Gastrocnemius medialis (tissue), 4 donors: ENCODE results near the gene MAP3K6. TPM values are rescaled to one million over a fixed set of nuclear protein-coding genes. Genes with fewer than 3 reads are reported as not detected.

Experiments
- ATAC-seq, 2 donors: fragments of 150-250 bp; one replicate each; pipeline ENCODE4 v1.9.1; 2016
- DNase-seq, 2 donors: peaks; one replicate each; pipeline ENCODE4 v3.0.0-alpha.2; 2019
- H3K27ac ChIP-seq, 4 donors: fragments of 200-600 bp; sonication (generic); 1 replicate in 1 of 4; 2 replicates in 3 of 4; pipeline ENCODE4 v1.5.1; 2016 to 2018; ENCODE audit warnings: mild to moderate bottlenecking in 2 of 4, moderate library complexity in 1 of 4
- H3K27me3 ChIP-seq, 3 donors: fragments of 200-600 bp; sonication (generic) in 2 of 3; 1 replicate in 1 of 3; 2 replicates in 2 of 3; pipeline versions ENCODE4 v1.5.1 to v1.6.0; 2016 to 2019; ENCODE audit warnings: mild to moderate bottlenecking in 1 of 3, moderate library complexity in 1 of 3
- H3K36me3 ChIP-seq, 2 donors: fragments of 200-600 bp; sonication (generic) in 1 of 2; one replicate each; pipeline ENCODE4 v1.5.1; 2017 to 2018
- H3K4me1 ChIP-seq, 2 donors: fragments of 200-600 bp; sonication (generic) in 1 of 2; one replicate each; pipeline ENCODE4 v1.5.1; 2016 to 2017; ENCODE audit warnings: mild to moderate bottlenecking in 2 of 2
- H3K4me3 ChIP-seq, 4 donors: fragments of 200-600 bp; sonication (generic) in 3 of 4; 1 replicate in 1 of 4; 2 replicates in 3 of 4; pipeline ENCODE4 v1.5.1; 2016 to 2019; ENCODE audit warnings: mild to moderate bottlenecking in 2 of 4
- H3K9me3 ChIP-seq, 3 donors: fragments of 200-600 bp; sonication (generic) in 2 of 3; 1 replicate in 1 of 3; 2 replicates in 2 of 3; pipeline ENCODE4 v1.5.1; 2016 to 2019
- CTCF ChIP-seq, 5 experiments: fragments of 450-650 bp in 3 of 5; fragments of 200-600 bp in 2 of 5; sonication (generic) in 2 of 5; IDR thresholded peaks in 4 of 5; conservative IDR thresholded peaks in 1 of 5; 1 replicate in 4 of 5; 2 replicates in 1 of 5; pipeline ENCODE4 v1.5.1; 2016 to 2019; ENCODE audit warnings: antibody characterized with exemption in 5 of 5, mild to moderate bottlenecking in 3 of 5, moderate library complexity in 3 of 5
- POLR2A ChIP-seq, 2 donors: fragments of 450-650 bp; IDR thresholded peaks; one replicate each; pipeline ENCODE4 v1.6.1; 2017; ENCODE audit warnings: antibody characterized with exemption in 2 of 2, mild to moderate bottlenecking in 2 of 2, moderate library complexity in 2 of 2
- in situ Hi-C, 4 donors: fragments of 200-750 bp; cut with MboI; loops; one replicate each; pipeline versions ENCODE4 v1.15.0 to v1.8.0; 2017; ENCODE audit warnings: low sequenced_read_pairs in 4 of 4
- intact Hi-C: fragments of 100-400 bp; cut with DNase I; formaldehyde crosslinking; loops from one replicate; pipeline ENCODE4 v1.15.1; 2023; ENCODE audit warnings: low total_unique reads
- total RNA-seq, 4 donors: library from RNA; depleted of rRNA; stranded (reverse); fragments of >200 nt; gene quantifications; one replicate each; pipeline versions ENCODE4 v1.1.0 to v1.2.3, GENCODE V29; 2016

MAP3K6 gene
- total RNA-seq, 4 donors from 2014 or later, result 16.5 to 29.1 (median 18.4) TPM

GRCh38 chr1:27346991-27347624 lies 19.7 kb downstream of the MAP3K6 start:
- intact Hi-C loops, result no loop called here
- Histone ChIP-seq H3K27me3 (peaks cover 30 to 38% (median 31%) of the 10 kb centered on the region in 3 donors), H3K9me3 (no peaks in the 10 kb centered on the region), H3K36me3 (no peaks in the 10 kb centered on the region), H3K27ac (no peak overlapping the region), H3K4me3 (no peak overlapping the region), H3K4me1 (peaks cover 4 to 22% of the 10 kb centered on the region in 2 donors)
- no peak for DNase-seq
- no peak for TF ChIP-seq POLR2A (IDR thresholded peaks at IDR 0.05)
- no peak for TF ChIP-seq CTCF (IDR thresholded peaks at IDR 0.05 in 4 of 5, conservative IDR thresholded peaks at IDR 0.05 in 1 of 5)
- no peak for ATAC-seq
- in situ Hi-C loops, result no loop called here

GRCh38 chr1:27346357-27346756 lies 20.4 kb downstream of the MAP3K6 start:
- DNase-seq (no peak), ATAC-seq (no peak)
- Histone ChIP-seq H3K27ac (no peak overlapping the region), H3K36me3 (no peaks in the 10 kb centered on the region), H3K4me1 (peaks cover 0 to 20% of the 10 kb centered on the region in 2 donors), H3K9me3 (no peaks in the 10 kb centered on the region), H3K4me3 (no peak overlapping the region), H3K27me3 (peaks cover 27 to 34% (median 31%) of the 10 kb centered on the region in 3 donors)
- in situ Hi-C loops (no loop called here), intact Hi-C loops (no loop called here)
- no peak for TF ChIP-seq CTCF (IDR thresholded peaks at IDR 0.05 in 4 of 5, conservative IDR thresholded peaks at IDR 0.05 in 1 of 5)
- no peak for TF ChIP-seq POLR2A (IDR thresholded peaks at IDR 0.05)

GRCh38 chr1:27345272-27345671 lies 21.5 kb downstream of the MAP3K6 start:
- Histone ChIP-seq H3K36me3 (no peaks in the 10 kb centered on the region), H3K9me3 (no peaks in the 10 kb centered on the region), H3K27me3 (peaks cover 16 to 26% (median 23%) of the 10 kb centered on the region in 3 donors), H3K27ac (no peak overlapping the region), H3K4me1 (peaks cover 0 to 9% of the 10 kb centered on the region in 2 donors), H3K4me3 (no peak overlapping the region)
- DNase-seq (no peak), ATAC-seq (no peak)
- intact Hi-C loops, result no loop called here
- in situ Hi-C loops, result no loop called here
- TF ChIP-seq CTCF (IDR thresholded peaks at IDR 0.05 in 4 of 5, conservative IDR thresholded peaks at IDR 0.05 in 1 of 5), result no peak
- no peak for TF ChIP-seq POLR2A (IDR thresholded peaks at IDR 0.05)

- TF ChIP-seq CTCF (IDR thresholded peaks at IDR 0.05 in 4 of 5, conservative IDR thresholded peaks at IDR 0.05 in 1 of 5) (no peak), POLR2A (IDR thresholded peaks at IDR 0.05) (no peak)
- ATAC-seq, result no peak
- no peak overlapping the region for H3K27ac ChIP-seq
- intact Hi-C loops (no loop called here), in situ Hi-C loops (no loop called here)
- H3K27me3 ChIP-seq, result peaks cover 3 to 9% (median 8%) of the 10 kb centered on the region in 3 donors
- DNase-seq, result no peak
- H3K4me3 ChIP-seq, result no peak overlapping the region
- no peaks in the 10 kb centered on the region for H3K9me3 ChIP-seq
- no peaks in the 10 kb centered on the region for H3K36me3 ChIP-seq
- no peaks in the 10 kb centered on the region for H3K4me1 ChIP-seq
Measured at GRCh38 chr1:27343639-27344025, 23.1 kb downstream of the MAP3K6 start.
